ENCODE measurements around the gene IMPA2. TPM values are rescaled to one million over a fixed set of nuclear protein-coding genes. Genes with fewer than 3 reads are reported as not detected.

Gene IMPA2
- total RNA-seq (2012; rRNA removed) (4.7 and 5.4 TPM in 2 replicates), polyA plus RNA-seq (2012; rRNA removed) (4.7 and 5.5 TPM in 2 replicates), Bru-seq, nascent RNA (percentile 62 among the genes with signal in this experiment), BruChase-seq, experiment 1, labeled RNA remaining after a 6-hour chase (percentile 72 among the genes with signal in this experiment), BruChase-seq, experiment 2, labeled RNA remaining after a 2-hour chase (percentile 61 among the genes with signal in this experiment)
- 8.4 and 12.8 TPM in 2 replicates for polyA plus RNA-seq (2012; cell fraction: cytosol; rRNA removed)
- 24.6 and 26.9 TPM in 2 replicates for polyA plus RNA-seq (2012; cell fraction: nucleus; rRNA removed; ENCODE audit: low replicate concordance)
- long read RNA-seq, transcript IMPA2-201 (8 exons, 1,534 nt): major isoform, 26 of 40 reads
- long read RNA-seq, partial matches to known transcripts: 5 of 40 reads
- long read RNA-seq, other reads (novel, unspliced or antisense): 7 of 40 reads

- Histone ChIP-seq H3K18ac (ENCODE audit: low read depth, low read length) (peak within 1 kb of the TSS; percentile 83), H3K4me1 (ENCODE audit: control insufficient read depth, insufficient read depth, low read length) (peaks cover 7% of the 10 kb centered on the region), H3K4me2 (ENCODE audit: low read depth, low read length) (peak within 1 kb of the TSS; percentile 90), H4K8ac (ENCODE audit: low read depth in 2 of 2, low read length in 2 of 2) (peak within 1 kb of the TSS; percentile 72 to 93), H3K79me1 (ENCODE audit: low read depth in 1 of 2, low read length in 2 of 2) (peaks cover 6 to 9% of the 10 kb centered on the region in 2 experiments; a peak in 2 of 4 replicates), H2BK20ac (ENCODE audit: low read depth, low read length) (no peak within 1 kb of the TSS), H3K4ac (ENCODE audit: low read depth, low read length) (peak within 1 kb of the TSS; percentile 73), H4K20me1 (ENCODE audit: insufficient read depth, low read length) (no peaks in the 10 kb centered on the region), H3K9ac (ENCODE audit: low read depth, low read length) (peak within 1 kb of the TSS; percentile 66), H2AFZ (replicated peaks; ENCODE audit: low read length, poor library complexity) (peak within 1 kb of the TSS; percentile 96), H2AK9ac (replicated peaks; ENCODE audit: low read depth, low read length, poor library complexity) (peak within 1 kb of the TSS; percentile 83), H3K23ac (ENCODE audit: low read depth, low read length) (peak within 1 kb of the TSS; percentile 85), H2BK15ac (ENCODE audit: low read depth, low read length) (peak within 1 kb of the TSS; percentile 48; the same call in 2 of the 3 replicates), H3K36me3 (ENCODE audit: control insufficient read depth, insufficient read depth, low read length) (no peaks in the 10 kb centered on the region), H2AK5ac (ENCODE audit: low read depth, low read length) (peak within 1 kb of the TSS; percentile 2), H3K4me3 (ENCODE audit: insufficient read depth, low read depth, low read length) (peak within 1 kb of the TSS; percentile 96), H3K56ac (ENCODE audit: extremely low read depth, insufficient read depth, low read length) (peak within 1 kb of the TSS; percentile 86), H3K14ac (replicated peaks; ENCODE audit: low read depth, low read length) (peak within 1 kb of the TSS; percentile 81), H4K91ac (ENCODE audit: insufficient read depth, low read depth, low read length) (peak within 1 kb of the TSS; percentile 81), H2BK120ac (ENCODE audit: low read depth, low read length) (peak within 1 kb of the TSS; percentile 42), H3K27ac (ENCODE audit: insufficient read depth, low read length) (peak within 1 kb of the TSS; percentile 76), H3K9me1 (ENCODE audit: insufficient read depth, low read length) (0 out of 2 replicates have a peak, but pooled peaks cover 6% of the 10 kb centered on the region), H4K5ac (ENCODE audit: low read depth, low read length) (peak within 1 kb of the TSS; percentile 80), H2BK5ac (ENCODE audit: low read depth, low read length, poor library complexity, severe bottlenecking) (peak within 1 kb of the TSS; percentile 66), H3K27me3 (ENCODE audit: control insufficient read depth, insufficient read depth, low read length) (no peaks in the 10 kb centered on the region), H3K9me3 (ENCODE audit: control insufficient read depth, insufficient read depth, low read length) (no peaks in the 10 kb centered on the region)
- no peak for ATAC-seq (ENCODE audit: low read depth)
- WGBS, 2 experiments (ENCODE audit: extremely low coverage in 2 of 2, insufficient read length in 1 of 2): no CpG with 5 or more reads among the region's 42 CpGs
- intact Hi-C loops (cut with micrococcal nuclease) (loop anchor here (1.0 to 5.0 kb wide), 3 partner anchors 34 to 130 kb away; partner anchors contain the start of gene CHMP1B), dilution Hi-C loops (cut with HindIII; ENCODE audit: low sequenced_read_pairs, unreplicated experiment) (no loop called here), in situ Hi-C loops (cut with MboI; ENCODE audit: low sequenced_read_pairs) (no loop called here)
- ChIA-PET POLR2A (ENCODE audit: unreplicated experiment) (interaction anchor here (0.6 kb wide), 2 partner anchors 15 to 298 kb away, joined by 4 to 6 read pairs; no protein-coding TSS in a partner anchor), CTCF (interaction anchor here (1.1 to 1.3 kb wide), 3 partner anchors 29 to 67 kb away, joined by 3 to 7 read pairs (median 3); no protein-coding TSS in a partner anchor)
- TF ChIP-seq MAZ (IDR thresholded peaks at IDR 0.05; ENCODE audit: borderline replicate concordance, low read depth, low read length): peak; percentile 86; the same call in 1 of the 2 replicates
- no peak for TF ChIP-seq MXI1 (IDR thresholded peaks at IDR 0.05; ENCODE audit: borderline replicate concordance, low read depth, low read length)
- BruUV-seq (replicated peaks): no TSS peak
- DNase-seq: no peak
Measured at GRCh38 chr18:11981192-11981542, at the start of gene IMPA2. TSS of gene IMPA2 (plus strand) at chr18:11981507. CDS start at chr18:11981670, 163 bp downstream.
